ENCODE measurements around the gene NRG4. TPM values are rescaled to one million over a fixed set of nuclear protein-coding genes. Genes with fewer than 3 reads are reported as not detected.
"Not testable (repeated sequence)": the region's sequence is repeated elsewhere in the genome, so short reads cannot be mapped to it uniquely, and the experiment has no call there.

Gene NRG4
- total RNA-seq, 1 experiment from 2014 or later: not detected

DNA sequence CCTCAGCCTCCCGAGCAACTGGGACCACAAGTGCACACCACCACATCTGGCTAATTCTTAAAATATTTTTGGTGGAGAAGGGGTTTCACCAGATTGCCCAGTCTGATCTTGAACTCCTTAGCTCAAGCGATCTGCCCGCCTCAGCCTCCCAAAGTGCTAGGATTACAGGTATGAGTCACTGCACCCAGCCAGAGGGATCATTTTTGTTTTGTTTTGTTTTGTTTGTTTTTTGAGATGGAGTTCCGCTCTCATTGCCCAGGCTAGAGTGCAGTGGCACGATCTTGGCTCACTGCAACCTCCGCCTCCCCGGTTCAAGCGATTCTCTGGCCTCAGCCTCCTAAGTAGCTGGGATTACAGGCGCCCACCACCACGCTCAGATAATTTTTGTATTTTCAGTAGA is 42.0 kb upstream of the NRG4 start:
- H3K27me3 ChIP-seq (ENCODE audit: low read length); H4K20me1 ChIP-seq (ENCODE audit: insufficient read depth, low read depth, low read length); H3K4me3 ChIP-seq (ENCODE audit: low read length); H3K9ac ChIP-seq (ENCODE audit: low read length); H2AFZ ChIP-seq (ENCODE audit: low read length); H3K79me2 ChIP-seq (ENCODE audit: low read length); H3K27ac ChIP-seq (ENCODE audit: low read length); H3K4me2 ChIP-seq (ENCODE audit: low read depth, low read length, poor library complexity, severe bottlenecking); H3K9me2 ChIP-seq (replicated peaks; ENCODE audit: insufficient read depth, low read length); H3K36me3 ChIP-seq (ENCODE audit: insufficient read depth, low read length); DNase-seq; H3K9me3 ChIP-seq (ENCODE audit: low read length); H3K4me1 ChIP-seq (ENCODE audit: low read length): not testable (repeated sequence)

- Histone ChIP-seq H3K9me3 (ENCODE audit: low read length) (no peaks in the 10 kb centered on the region), H3K9ac (ENCODE audit: low read length) (no peak overlapping the region), H3K4me2 (ENCODE audit: low read depth, low read length, poor library complexity, severe bottlenecking) (no peak overlapping the region), H3K79me2 (ENCODE audit: low read length) (no peaks in the 10 kb centered on the region), H3K9me2 (replicated peaks; ENCODE audit: insufficient read depth, low read length) (no peaks in the 10 kb centered on the region), H3K4me3 (ENCODE audit: low read length) (no peak overlapping the region), H3K27ac (ENCODE audit: low read length) (no peak overlapping the region), H3K36me3 (ENCODE audit: insufficient read depth, low read length) (no peaks in the 10 kb centered on the region), H2AFZ (ENCODE audit: low read length) (no peak overlapping the region), H3K27me3 (ENCODE audit: low read length) (no peaks in the 10 kb centered on the region), H4K20me1 (ENCODE audit: insufficient read depth, low read depth, low read length) (no peaks in the 10 kb centered on the region), H3K4me1 (ENCODE audit: low read length) (no peaks in the 10 kb centered on the region)
- no peak for DNase-seq
Measured at GRCh38 chr15:76038512-76038911, 26.3 kb upstream of the NRG4 start.

GRCh38 chr15:76035593-76035992 is 23.4 kb upstream of the NRG4 start:
- Histone ChIP-seq H3K27me3 (ENCODE audit: low read length) (no peaks in the 10 kb centered on the region), H3K4me3 (ENCODE audit: low read length) (no peak overlapping the region), H3K36me3 (ENCODE audit: insufficient read depth, low read length) (no peaks in the 10 kb centered on the region), H3K79me2 (ENCODE audit: low read length) (no peaks in the 10 kb centered on the region), H3K9me3 (ENCODE audit: low read length) (no peaks in the 10 kb centered on the region), H3K9me2 (replicated peaks; ENCODE audit: insufficient read depth, low read length) (no peaks in the 10 kb centered on the region), H3K4me1 (ENCODE audit: low read length) (no peaks in the 10 kb centered on the region), H4K20me1 (ENCODE audit: insufficient read depth, low read depth, low read length) (no peaks in the 10 kb centered on the region), H3K27ac (ENCODE audit: low read length) (no peak overlapping the region), H3K4me2 (ENCODE audit: low read depth, low read length, poor library complexity, severe bottlenecking) (no peak overlapping the region), H3K9ac (ENCODE audit: low read length) (no peak overlapping the region), H2AFZ (ENCODE audit: low read length) (no peak overlapping the region)
- DNase-seq: no peak

- Histone ChIP-seq H4K20me1 (ENCODE audit: insufficient read depth, low read depth, low read length) (no peaks in the 10 kb centered on the region), H3K9ac (ENCODE audit: low read length) (no peak overlapping the region), H3K4me2 (ENCODE audit: low read depth, low read length, poor library complexity, severe bottlenecking) (no peak overlapping the region), H3K9me3 (ENCODE audit: low read length) (no peaks in the 10 kb centered on the region), H3K4me1 (ENCODE audit: low read length) (no peaks in the 10 kb centered on the region), H3K79me2 (ENCODE audit: low read length) (no peaks in the 10 kb centered on the region), H3K27me3 (ENCODE audit: low read length) (no peaks in the 10 kb centered on the region), H3K36me3 (ENCODE audit: insufficient read depth, low read length) (no peaks in the 10 kb centered on the region), H3K27ac (ENCODE audit: low read length) (no peak overlapping the region), H2AFZ (ENCODE audit: low read length) (no peak overlapping the region), H3K4me3 (ENCODE audit: low read length) (no peak overlapping the region), H3K9me2 (replicated peaks; ENCODE audit: insufficient read depth, low read length) (no peaks in the 10 kb centered on the region)
- no peak for DNase-seq
Measured at GRCh38 chr15:76034111-76034510, 21.9 kb upstream of the NRG4 start.

DNA sequence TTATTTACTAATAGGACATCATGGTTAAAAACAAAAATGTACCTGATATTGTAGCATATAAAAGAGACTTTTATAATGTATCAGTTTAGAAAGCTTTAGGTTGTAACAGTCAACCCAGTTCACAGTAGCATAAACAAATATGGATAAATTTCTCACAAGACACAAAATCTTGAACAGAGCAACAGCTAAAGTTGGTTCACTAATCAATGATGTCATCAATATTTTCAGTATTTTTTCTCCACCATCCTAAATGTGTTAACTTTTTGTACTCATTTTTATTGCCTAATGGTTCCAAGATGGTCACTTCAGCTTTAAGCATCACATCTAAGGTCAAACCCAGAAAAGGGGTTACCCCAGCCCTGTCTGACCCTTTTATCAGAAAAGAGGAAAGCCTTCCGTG is 21.2 kb upstream of the NRG4 start:
- no peaks in the 10 kb centered on the region for H4K20me1 ChIP-seq (ENCODE audit: insufficient read depth, low read depth, low read length)
- H3K9me3 ChIP-seq (ENCODE audit: low read length): no peaks in the 10 kb centered on the region
- H3K27me3 ChIP-seq (ENCODE audit: low read length): no peaks in the 10 kb centered on the region
- H3K4me3 ChIP-seq (ENCODE audit: low read length): no peak overlapping the region
- no peak overlapping the region for H2AFZ ChIP-seq (ENCODE audit: low read length)
- H3K4me2 ChIP-seq (ENCODE audit: low read depth, low read length, poor library complexity, severe bottlenecking): no peak overlapping the region
- H3K9me2 ChIP-seq (replicated peaks; ENCODE audit: insufficient read depth, low read length): no peaks in the 10 kb centered on the region
- no peaks in the 10 kb centered on the region for H3K4me1 ChIP-seq (ENCODE audit: low read length)
- H3K79me2 ChIP-seq (ENCODE audit: low read length): no peaks in the 10 kb centered on the region
- no peaks in the 10 kb centered on the region for H3K36me3 ChIP-seq (ENCODE audit: insufficient read depth, low read length)
- no peak overlapping the region for H3K27ac ChIP-seq (ENCODE audit: low read length)
- H3K9ac ChIP-seq (ENCODE audit: low read length): no peak overlapping the region
- no peak for DNase-seq

- no peaks in the 10 kb centered on the region for H3K4me1 ChIP-seq (ENCODE audit: low read length)
- H3K9me2 ChIP-seq (replicated peaks; ENCODE audit: insufficient read depth, low read length): no peaks in the 10 kb centered on the region
- H4K20me1 ChIP-seq (ENCODE audit: insufficient read depth, low read depth, low read length): no peaks in the 10 kb centered on the region
- no peak overlapping the region for H3K27ac ChIP-seq (ENCODE audit: low read length)
- no peaks in the 10 kb centered on the region for H3K27me3 ChIP-seq (ENCODE audit: low read length)
- H2AFZ ChIP-seq (ENCODE audit: low read length): no peak overlapping the region
- no peak overlapping the region for H3K9ac ChIP-seq (ENCODE audit: low read length)
- H3K9me3 ChIP-seq (ENCODE audit: low read length): no peaks in the 10 kb centered on the region
- H3K4me2 ChIP-seq (ENCODE audit: low read depth, low read length, poor library complexity, severe bottlenecking): no peak overlapping the region
- H3K4me3 ChIP-seq (ENCODE audit: low read length): no peak overlapping the region
- no peaks in the 10 kb centered on the region for H3K79me2 ChIP-seq (ENCODE audit: low read length)
- no peaks in the 10 kb centered on the region for H3K36me3 ChIP-seq (ENCODE audit: insufficient read depth, low read length)
- DNase-seq: no peak
Measured at GRCh38 chr15:76032046-76032445, 19.8 kb upstream of the NRG4 start.

DNA sequence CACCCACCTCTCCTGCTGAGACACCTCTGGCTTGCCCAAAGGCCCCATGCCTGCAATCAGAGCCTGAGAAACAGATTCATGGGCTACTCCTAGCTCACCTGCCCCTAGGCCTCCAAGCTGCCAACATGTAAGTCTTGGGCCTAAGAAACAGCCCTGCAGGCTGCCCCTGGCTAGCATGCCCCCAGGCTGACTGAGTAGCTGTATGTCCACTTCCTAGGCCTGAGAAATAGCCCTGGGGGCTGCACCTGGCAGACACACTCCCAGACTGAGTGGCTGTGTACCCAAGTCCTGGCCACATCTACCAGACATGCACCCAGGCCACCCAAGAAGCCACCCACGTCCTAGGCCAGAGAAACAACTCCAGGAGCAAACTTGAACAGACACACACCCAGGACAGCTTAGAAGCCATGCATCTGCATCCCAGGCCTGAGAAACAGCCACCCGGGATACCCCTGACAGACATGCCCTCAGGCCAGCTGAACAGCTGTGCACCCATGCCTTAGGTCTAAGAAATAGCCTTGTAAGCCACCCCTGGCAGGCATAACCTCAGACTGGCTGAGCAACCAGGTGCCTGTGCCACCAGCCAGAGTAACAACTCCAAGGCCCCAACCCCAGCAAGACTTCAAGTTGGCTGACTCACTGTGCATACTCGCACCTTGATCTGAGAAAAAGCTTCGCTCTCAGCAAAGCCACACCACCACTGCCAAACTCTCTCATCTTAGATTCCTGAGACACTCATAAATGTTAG is 12.0 kb upstream of the NRG4 start:
- Histone ChIP-seq H3K4me1 (ENCODE audit: low read length) (no peaks in the 10 kb centered on the region), H3K4me3 (ENCODE audit: low read length) (no peak overlapping the region), H3K27ac (ENCODE audit: low read length) (no peak overlapping the region)

DNA sequence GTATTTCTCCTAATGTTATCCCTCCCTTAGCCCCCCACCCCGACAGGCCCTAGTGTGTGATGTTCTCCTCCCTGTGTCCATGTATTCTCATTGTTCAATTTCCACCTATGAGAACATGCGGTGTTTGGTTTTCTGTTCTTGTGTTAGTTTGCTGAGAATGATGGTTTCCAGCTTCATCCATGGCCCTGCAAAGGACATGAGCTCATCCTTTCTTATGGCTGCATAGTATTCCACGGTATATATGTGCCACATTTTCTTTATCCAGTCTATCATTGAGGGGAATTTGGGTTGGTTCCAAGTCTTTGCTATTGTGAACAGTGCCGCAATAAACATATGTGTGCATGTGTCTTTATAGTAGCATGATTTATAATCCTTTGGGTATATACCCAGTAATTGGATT is 1.2 kb upstream of the NRG4 start:
- not testable (repeated sequence) for H3K79me2 ChIP-seq (ENCODE audit: low read length); H3K9me2 ChIP-seq (replicated peaks; ENCODE audit: insufficient read depth, low read length); H3K4me1 ChIP-seq (ENCODE audit: low read length); H3K4me3 ChIP-seq (ENCODE audit: low read length); H4K20me1 ChIP-seq (ENCODE audit: insufficient read depth, low read depth, low read length); H3K27ac ChIP-seq (ENCODE audit: low read length); H3K4me2 ChIP-seq (ENCODE audit: low read depth, low read length, poor library complexity, severe bottlenecking); H3K9ac ChIP-seq (ENCODE audit: low read length); H3K9me3 ChIP-seq (ENCODE audit: low read length); H2AFZ ChIP-seq (ENCODE audit: low read length); H3K27me3 ChIP-seq (ENCODE audit: low read length); DNase-seq; H3K36me3 ChIP-seq (ENCODE audit: insufficient read depth, low read length)

More for the DNA sequence above, 12.0 kb upstream of the NRG4 start:
- H3K27me3 ChIP-seq (ENCODE audit: low read length): no peaks in the 10 kb centered on the region
- no peaks in the 10 kb centered on the region for H3K36me3 ChIP-seq (ENCODE audit: insufficient read depth, low read length)
- H3K79me2 ChIP-seq (ENCODE audit: low read length): no peaks in the 10 kb centered on the region
- H4K20me1 ChIP-seq (ENCODE audit: insufficient read depth, low read depth, low read length): no peaks in the 10 kb centered on the region
- no peak overlapping the region for H3K9ac ChIP-seq (ENCODE audit: low read length)
- H3K4me2 ChIP-seq (ENCODE audit: low read depth, low read length, poor library complexity, severe bottlenecking): no peak overlapping the region
- no peak overlapping the region for H2AFZ ChIP-seq (ENCODE audit: low read length)
- H3K9me2 ChIP-seq (replicated peaks; ENCODE audit: insufficient read depth, low read length): no peaks in the 10 kb centered on the region
- peaks cover 5% of the 10 kb centered on the region; the same call in 1 of the 2 replicates for H3K9me3 ChIP-seq (ENCODE audit: low read length)
- DNase-seq: no peak
